ENCODE measurements around the gene CDK14.
"Not testable (repeated sequence)": the region's sequence is repeated elsewhere in the genome, so short reads cannot be mapped to it uniquely, and the experiment has no call there.

The CDK14 gene

GRCh38 chr7:90764848-90765570 is 168.9 kb downstream of the CDK14 start:
- no peak for DNase-seq

- DNase-seq: no peak
These were observed 170.9 kb downstream of the CDK14 start for GRCh38 chr7:90766814-90767564.

GRCh38 chr7:90768301-90768700 is 172.2 kb downstream of the CDK14 start:
- no peak for DNase-seq

- no peak for DNase-seq
These were observed 172.9 kb downstream of the CDK14 start for GRCh38 chr7:90769036-90769435.

- not testable (repeated sequence) for DNase-seq
These were observed 173.4 kb downstream of the CDK14 start for GRCh38 chr7:90769566-90769965.

- DNase-seq: no peak
These were observed 175.2 kb downstream of the CDK14 start for GRCh38 chr7:90771281-90771680.

GRCh38 chr7:90772410-90772809 is 176.3 kb downstream of the CDK14 start:
- no peak for DNase-seq

- no peak for DNase-seq
These were observed 177.1 kb downstream of the CDK14 start for GRCh38 chr7:90773269-90773668.

GRCh38 chr7:90774706-90775105 is 178.6 kb downstream of the CDK14 start:
- no peak for DNase-seq

- no peak for DNase-seq
These were observed 179.4 kb downstream of the CDK14 start for GRCh38 chr7:90775383-90775965.

GRCh38 chr7:90777041-90777440 is 180.9 kb downstream of the CDK14 start:
- DNase-seq: no peak

- DNase-seq: no peak
These were observed 181.3 kb downstream of the CDK14 start for GRCh38 chr7:90777465-90777864.

- DNase-seq: no peak
These were observed 181.8 kb downstream of the CDK14 start for GRCh38 chr7:90777886-90778285.

- DNase-seq: no peak
These were observed 191.9 kb downstream of the CDK14 start for GRCh38 chr7:90788052-90788451.

- DNase-seq: no peak
These were observed 193.7 kb downstream of the CDK14 start for GRCh38 chr7:90789736-90790306.

GRCh38 chr7:90791596-90791995 is 195.5 kb downstream of the CDK14 start:
- DNase-seq: no peak

- no peak for DNase-seq
These were observed 196.2 kb downstream of the CDK14 start for GRCh38 chr7:90792301-90792700.

- not testable (repeated sequence) for DNase-seq
These were observed 198.1 kb downstream of the CDK14 start for GRCh38 chr7:90794234-90794633.

- DNase-seq: no peak
These were observed 201.5 kb downstream of the CDK14 start for GRCh38 chr7:90797596-90797995.

- DNase-seq: no peak
These were observed 208.2 kb downstream of the CDK14 start for GRCh38 chr7:90804370-90804769.

- DNase-seq: not testable (repeated sequence)
These were observed 219.4 kb downstream of the CDK14 start for GRCh38 chr7:90815552-90815951.

GRCh38 chr7:90816511-90817142 is 220.5 kb downstream of the CDK14 start:
- DNase-seq: no peak

- DNase-seq: no peak
These were observed 221.0 kb downstream of the CDK14 start for GRCh38 chr7:90817151-90817550.

Data from activated CD4-positive, CD25-positive, alpha-beta regulatory T cell (primary cell).